Natural killer cell (primary cell): ENCODE results near the gene KHNYN. TPM values are rescaled to one million over a fixed set of nuclear protein-coding genes. Genes with fewer than 3 reads are reported as not detected.

Experiments used
- ATAC-seq, 3 donors: fragments of 150-1000 bp in 2 of 3; fragments of 200-7000 bp in 1 of 3; cut with Tn5 transposase; 1 replicate in 1 of 3; 2 replicates in 2 of 3; pipeline ENCODE4 v1.10.0; 2021; ENCODE audit warnings: mild to moderate bottlenecking in 2 of 3, moderate library complexity in 2 of 3
- DNase-seq, 2 donors: peaks; one replicate each; pipeline versions ENCODE4 v3.0.0 to v3.0.0-alpha.2; 2013 to 2021; ENCODE audit warnings: mixed read lengths in 1 of 2
- H3K27ac ChIP-seq: one replicate; pipeline ENCODE4 v1.5.1; 2013; ENCODE audit warnings: mild to moderate bottlenecking, low read length
- H3K27me3 ChIP-seq: one replicate; pipeline ENCODE4 v1.6.1; 2013; ENCODE audit warnings: low read length; ENCODE audit not compliant: control insufficient read depth, insufficient read depth
- H3K36me3 ChIP-seq: one replicate; pipeline ENCODE4 v1.6.1; 2013; ENCODE audit warnings: low read length; ENCODE audit not compliant: control insufficient read depth, insufficient read depth
- H3K4me1 ChIP-seq: one replicate; pipeline ENCODE4 v1.6.1; 2013; ENCODE audit warnings: low read length; ENCODE audit not compliant: control insufficient read depth, insufficient read depth
- H3K4me3 ChIP-seq: one replicate; pipeline ENCODE4 v1.5.1; 2013; ENCODE audit warnings: low read length
- H3K9me3 ChIP-seq: one replicate; pipeline ENCODE4 v1.6.1; 2013; ENCODE audit warnings: low read length; ENCODE audit not compliant: control insufficient read depth, insufficient read depth
- H3K27ac Mint-ChIP-seq, 2 donors: one replicate each; pipeline ENCODE4 v1.8.0; 2022; ENCODE audit warnings: mild to moderate bottlenecking in 2 of 2, mixed read lengths in 2 of 2, moderate library complexity in 1 of 2
- H3K27me3 Mint-ChIP-seq, 2 donors: one replicate each; pipeline ENCODE4 v1.8.0; 2022; ENCODE audit warnings: low read depth in 2 of 2, mixed read lengths in 2 of 2
- H3K36me3 Mint-ChIP-seq: one replicate; pipeline ENCODE4 v1.8.0; 2022; ENCODE audit warnings: mixed read lengths
- H3K4me1 Mint-ChIP-seq, 2 donors: one replicate each; pipeline ENCODE4 v1.8.0; 2022; ENCODE audit warnings: mixed read lengths in 2 of 2
- H3K4me3 Mint-ChIP-seq: one replicate; pipeline ENCODE4 v1.8.0; 2022; ENCODE audit warnings: mild to moderate bottlenecking, moderate library complexity, mixed read lengths
- H3K9me3 Mint-ChIP-seq, 2 donors: one replicate each; pipeline ENCODE4 v1.8.0; 2022; ENCODE audit warnings: mixed read lengths in 2 of 2
- WGBS: methylation state at CpG from one replicate; pipeline ENCODE4 v1.1.7; 2013; ENCODE audit warnings: missing lambda C conversion rate; ENCODE audit not compliant: insufficient coverage; 5-methylcytosine and 5-hydroxymethylcytosine counted together
- intact Hi-C: fragments of 100-400 bp; cut with micrococcal nuclease; formaldehyde crosslinking; loops from one replicate; pipeline ENCODE4 v1.14.2; 2022
- total RNA-seq, 4 donors: library from RNA; stranded (reverse); fragments of 120-200 nt in 1 of 4; gene quantifications; one replicate each; pipeline versions ENCODE4 v1.2.3 to v1.2.4, GENCODE V29; 2013 to 2022
- TF ChIP-seq, protein P1 (sequence below): fragments of 200-600 bp; IDR thresholded peaks from one replicate; pipeline ENCODE4 v1.8.0; 2022; ENCODE audit warnings: antibody characterized with exemption

Gene KHNYN
- total RNA-seq, 3 donors from 2014 or later (not counting 1 experiment from before 2014, with no cell fraction given) = 106 to 141 (median 116) TPM

DNA sequence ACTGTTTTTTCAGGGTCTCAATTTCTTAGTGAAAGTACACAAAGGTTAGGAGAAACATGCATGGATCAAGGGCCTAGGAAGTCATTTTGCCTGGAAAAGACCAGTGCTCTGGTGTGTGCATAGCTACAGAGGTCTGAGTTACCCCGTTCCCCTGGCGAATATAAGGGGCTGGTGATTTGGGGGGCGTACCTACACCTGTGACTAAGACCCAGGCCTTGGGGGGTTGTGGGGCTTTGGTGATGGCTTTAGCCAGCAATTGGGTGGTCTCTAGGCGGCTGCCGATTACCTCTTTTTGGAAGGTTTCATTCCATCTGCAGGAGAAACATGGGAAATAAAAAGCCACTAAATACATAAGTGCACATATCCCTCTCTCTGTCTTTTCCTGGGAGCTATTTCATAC, 11.7 kb downstream of the KHNYN start:
- Mint-ChIP-seq H3K36me3 (no peaks in the 10 kb centered on the region), H3K27ac (peak overlapping the region; percentile 97 to 98), H3K27me3 (no peaks in the 10 kb centered on the region), H3K4me3 (peak overlapping the region; percentile 91), H3K9me3 (no peaks in the 10 kb centered on the region), H3K4me1 (peaks cover 44 to 57% of the 10 kb centered on the region in 2 donors)
- TF ChIP-seq, protein P1, sequence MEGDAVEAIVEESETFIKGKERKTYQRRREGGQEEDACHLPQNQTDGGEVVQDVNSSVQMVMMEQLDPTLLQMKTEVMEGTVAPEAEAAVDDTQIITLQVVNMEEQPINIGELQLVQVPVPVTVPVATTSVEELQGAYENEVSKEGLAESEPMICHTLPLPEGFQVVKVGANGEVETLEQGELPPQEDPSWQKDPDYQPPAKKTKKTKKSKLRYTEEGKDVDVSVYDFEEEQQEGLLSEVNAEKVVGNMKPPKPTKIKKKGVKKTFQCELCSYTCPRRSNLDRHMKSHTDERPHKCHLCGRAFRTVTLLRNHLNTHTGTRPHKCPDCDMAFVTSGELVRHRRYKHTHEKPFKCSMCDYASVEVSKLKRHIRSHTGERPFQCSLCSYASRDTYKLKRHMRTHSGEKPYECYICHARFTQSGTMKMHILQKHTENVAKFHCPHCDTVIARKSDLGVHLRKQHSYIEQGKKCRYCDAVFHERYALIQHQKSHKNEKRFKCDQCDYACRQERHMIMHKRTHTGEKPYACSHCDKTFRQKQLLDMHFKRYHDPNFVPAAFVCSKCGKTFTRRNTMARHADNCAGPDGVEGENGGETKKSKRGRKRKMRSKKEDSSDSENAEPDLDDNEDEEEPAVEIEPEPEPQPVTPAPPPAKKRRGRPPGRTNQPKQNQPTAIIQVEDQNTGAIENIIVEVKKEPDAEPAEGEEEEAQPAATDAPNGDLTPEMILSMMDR = no peak
- peak in 1 of 2 donors; percentile 19 for DNase-seq
- Histone ChIP-seq H3K27me3 (no peaks in the 10 kb centered on the region), H3K4me3 (peak overlapping the region; percentile 92), H3K9me3 (no peaks in the 10 kb centered on the region), H3K27ac (peak overlapping the region; percentile 96), H3K36me3 (peaks cover 41% of the 10 kb centered on the region), H3K4me1 (peaks cover 32% of the 10 kb centered on the region)
- ATAC-seq = no peak
- WGBS = 68% methylated on average over 5 of the region's 5 CpGs
- intact Hi-C loops = loop anchor here (5.0 to 10.0 kb wide), 2 partner anchors 191 to 233 kb away; partner anchors contain the start of gene GZMB

DNA sequence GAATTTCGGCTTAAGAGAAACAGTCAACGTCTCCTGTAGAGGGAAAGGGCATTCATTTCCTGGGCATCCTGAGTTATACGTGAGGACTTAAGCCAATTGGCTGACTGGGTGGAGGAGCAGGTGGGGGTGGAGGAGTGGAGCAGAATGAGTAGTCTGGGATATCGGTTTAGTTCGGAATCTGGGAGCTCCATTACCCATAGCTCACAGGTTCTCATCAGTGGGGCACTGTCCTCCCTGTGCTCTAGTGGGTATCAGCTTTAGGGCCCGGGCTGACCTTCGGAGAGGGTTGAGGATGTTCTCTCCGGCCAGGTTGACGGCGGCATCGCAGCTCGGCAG, 12.1 kb downstream of the KHNYN start:
- Mint-ChIP-seq H3K9me3 (no peaks in the 10 kb centered on the region), H3K4me1 (peaks cover 40 to 53% of the 10 kb centered on the region in 2 donors), H3K4me3 (peak overlapping the region; percentile 91), H3K27me3 (peaks cover 0 to 1% of the 10 kb centered on the region in 2 donors), H3K27ac (peak overlapping the region; percentile 97 to 98), H3K36me3 (no peaks in the 10 kb centered on the region)
- intact Hi-C loops = loop anchor here (1.0 to 10.0 kb wide), 4 partner anchors 11 to 327 kb away; partner anchors contain the start of genes DCAF11, GZMB and NRL
- Histone ChIP-seq H3K4me3 (peak overlapping the region; percentile 92), H3K27ac (peak overlapping the region; percentile 96), H3K36me3 (peaks cover 39% of the 10 kb centered on the region), H3K27me3 (no peaks in the 10 kb centered on the region), H3K9me3 (no peaks in the 10 kb centered on the region), H3K4me1 (peaks cover 30% of the 10 kb centered on the region)
- DNase-seq = no peak
- ATAC-seq = no peak
- TF ChIP-seq, protein P1 = no peak
- 7% methylated on average over 12 of the region's 12 CpGs for WGBS

DNA sequence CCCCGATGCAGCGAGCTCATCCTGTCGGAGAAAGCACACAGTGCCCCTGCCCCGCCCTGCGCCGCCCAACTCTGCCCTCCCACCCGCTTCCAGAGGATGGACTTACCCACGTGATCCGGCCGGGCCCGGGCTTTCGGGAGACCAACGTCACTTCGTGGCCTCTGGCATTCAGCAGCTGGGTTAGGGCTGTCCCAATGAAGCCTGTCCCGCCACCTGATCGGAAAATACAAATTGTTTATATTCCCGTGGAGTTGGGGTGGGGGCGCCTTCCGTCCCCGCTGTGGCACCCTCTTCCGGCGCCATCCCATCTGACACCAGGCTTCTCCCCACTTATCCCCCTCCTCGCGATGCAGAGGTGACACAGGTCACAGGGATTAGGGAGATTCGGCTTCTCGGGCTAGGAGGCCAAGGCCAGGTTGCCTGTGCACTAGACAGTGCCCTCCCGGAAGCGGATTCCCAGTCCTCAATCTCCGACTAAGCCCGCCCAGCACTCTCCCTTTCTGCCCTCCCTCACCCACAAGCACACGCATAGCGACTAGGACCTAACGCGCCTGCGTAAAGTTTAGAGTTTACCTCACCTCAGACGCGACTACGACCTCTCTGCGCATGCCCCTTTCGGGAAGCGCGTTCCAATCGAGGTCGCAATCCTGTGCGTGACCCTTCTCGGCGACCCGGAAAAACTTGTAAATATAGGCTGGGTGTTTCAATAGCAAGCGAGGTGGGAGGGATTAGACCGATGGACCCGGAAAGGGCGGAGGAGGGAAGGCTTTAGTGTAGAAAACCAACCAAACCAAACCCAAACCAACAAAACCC, 12.7 kb downstream of the KHNYN start, which contains the start of gene SDR39U1:
TSS of gene SDR39U1 (minus strand) at position 537 of the 813 bp plus-strand sequence. CDS start at position 530, 7 bp downstream.
- H3K27me3 Mint-ChIP-seq = peaks cover 0 to 5% of the 10 kb centered on the region in 2 donors
- Histone ChIP-seq H3K36me3 (peaks cover 34% of the 10 kb centered on the region), H3K27me3 (no peaks in the 10 kb centered on the region), H3K9me3 (no peaks in the 10 kb centered on the region), H3K4me1 (peaks cover 25% of the 10 kb centered on the region), H3K4me3 (peak within 1 kb of the TSS; percentile 92), H3K27ac (peak within 1 kb of the TSS; percentile 96)
- H3K9me3 Mint-ChIP-seq = no peaks in the 10 kb centered on the region
- TF ChIP-seq, protein P1 = no peak
- intact Hi-C loops = loop anchor here (1.0 to 10.0 kb wide), 4 partner anchors 11 to 328 kb away; partner anchors contain the start of genes DCAF11, GZMB and NRL
- DNase-seq (peak; percentile 88 to 100), ATAC-seq (peak; percentile 88 to 97 (median 92))
- peak within 1 kb of the TSS; percentile 91 for H3K4me3 Mint-ChIP-seq
- under 1% methylated on average over 48 of the region's 52 CpGs for WGBS
- H3K36me3 Mint-ChIP-seq = no peaks in the 10 kb centered on the region
- peak within 1 kb of the TSS; percentile 97 to 98 for H3K27ac Mint-ChIP-seq
- H3K4me1 Mint-ChIP-seq = peaks cover 37 to 48% of the 10 kb centered on the region in 2 donors
